K562 (cell line): ENCODE measurements around the gene ZNRD2. TPM values are rescaled to one million over a fixed set of nuclear protein-coding genes. Genes with fewer than 3 reads are reported as not detected.
A peak's percentile ranks its signal among the peaks of the same experiment; 100 is the strongest.

Source experiments
- BRF1 ChIP-seq: IDR thresholded peaks from 3 replicates; pipeline ENCODE4 v1.6.1; 2011; ENCODE audit warnings: borderline replicate concordance, mild to moderate bottlenecking; ENCODE audit not compliant: insufficient read length; ENCODE audit errors: extremely low read depth
- CHD1 ChIP-seq: fragments of 200-600 bp; sonication (generic); IDR thresholded peaks from one replicate; pipeline ENCODE4 v1.6.1; 2012; ENCODE audit warnings: mild to moderate bottlenecking, moderate library complexity, low read length, inconsistent platforms
- EP400 ChIP-seq: fragments of 450-650 bp; IDR thresholded peaks from 2 replicates; pipeline ENCODE4 v1.6.1; 2017; ENCODE audit warnings: antibody characterized with exemption, mild to moderate bottlenecking, moderate library complexity
- FOS ChIP-seq: IDR thresholded peaks from 3 replicates; pipeline ENCODE4 v1.6.1; 2011; ENCODE audit not compliant: insufficient read length; ENCODE audit errors: extremely low read depth
- MAFG ChIP-seq: fragments of 450-650 bp; conservative IDR thresholded peaks from 2 replicates; pipeline ENCODE4 v1.6.1; 2016; ENCODE audit warnings: missing genetic modification characterization, missing compliant biosample characterization
- MLLT1 ChIP-seq, 2 experiments: fragments of 450-650 bp; IDR thresholded peaks; 2 replicates each; pipeline ENCODE4 v1.6.1; 2016
- MYC ChIP-seq, 2 experiments: fragments of 250-450 bp in 1 of 2; sonication (Bioruptor Pico) in 1 of 2; IDR thresholded peaks; 2 replicates each; pipeline versions ENCODE4 v1.5.1 to v1.6.1; 2012 to 2021; ENCODE audit warnings: low read depth in 2 of 2, borderline replicate concordance in 1 of 2, improper control_type of control experiment in 1 of 2, low read length in 1 of 2, mild to moderate bottlenecking in 1 of 2, moderate library complexity in 1 of 2
- NEUROD1 ChIP-seq: fragments of 150-350 bp; IDR thresholded peaks from 2 replicates; pipeline ENCODE4 v1.6.1; 2014; ENCODE audit warnings: borderline replicate concordance, low read length, low read depth; ENCODE audit not compliant: partially characterized antibody
- NFYB ChIP-seq: IDR thresholded peaks from 2 replicates; pipeline ENCODE4 v1.6.1; 2011; ENCODE audit warnings: mild to moderate bottlenecking, moderate library complexity; ENCODE audit not compliant: insufficient read length; ENCODE audit errors: extremely low read depth
- NUFIP1 ChIP-seq: fragments of 450-650 bp; IDR thresholded peaks from 2 replicates; pipeline ENCODE4 v1.6.1; 2018; ENCODE audit not compliant: partially characterized antibody
- RAD21 ChIP-seq, 2 experiments: fragments of 250-450 bp in 1 of 2; fragments of 450-650 bp in 1 of 2; sonication (Bioruptor Pico) in 1 of 2; formaldehyde crosslinking in 1 of 2; IDR thresholded peaks in 1 of 2; conservative IDR thresholded peaks in 1 of 2; 2 replicates each; pipeline versions ENCODE4 v1.4.0 to v1.8.0; 2020 to 2022; ENCODE audit warnings: mild to moderate bottlenecking in 2 of 2, moderate library complexity in 1 of 2
- RBFOX2 ChIP-seq: fragments of 200-400 bp; formaldehyde crosslinking; IDR thresholded peaks from 2 replicates; pipeline ENCODE4 v1.6.1; 2017; ENCODE audit warnings: low read depth, mild to moderate bottlenecking, low read length, moderate library complexity
- SNIP1 ChIP-seq: fragments of 450-650 bp; IDR thresholded peaks from 2 replicates; pipeline ENCODE4 v1.7.1; 2017; ENCODE audit warnings: low read depth, mild to moderate bottlenecking
- SRF ChIP-seq, 2 experiments: fragments of 250-450, 450-650 bp in 1 of 2; sonication (Bioruptor Pico) in 1 of 2; sonication (generic) in 1 of 2; formaldehyde crosslinking; IDR thresholded peaks; 2 replicates each; pipeline versions ENCODE4 v1.5.0 to v1.5.1; 2020 to 2022; ENCODE audit warnings: mild to moderate bottlenecking in 1 of 2, missing genetic modification reagents in 1 of 2
- THRB ChIP-seq: fragments of 450-650 bp; formaldehyde crosslinking; conservative IDR thresholded peaks from 2 replicates; pipeline ENCODE4 v1.4.0; 2022; ENCODE audit warnings: mild to moderate bottlenecking, missing genetic modification characterization
- UBTF ChIP-seq, 2 experiments: IDR thresholded peaks; 2 replicates each; pipeline ENCODE4 v1.6.1; 2012; ENCODE audit warnings: improper control_type of control experiment in 2 of 2, low read depth in 2 of 2, low read length in 2 of 2, borderline replicate concordance in 1 of 2
- YY1 ChIP-seq, 3 experiments: IDR thresholded peaks; 2 replicates each; pipeline ENCODE4 v1.6.1; 2011; ENCODE audit warnings: low read length in 2 of 3, mild to moderate bottlenecking in 2 of 3, moderate library complexity in 2 of 3, borderline replicate concordance in 1 of 3, control low read depth in 1 of 3, low read depth in 1 of 3; ENCODE audit not compliant: insufficient read depth in 3 of 3, insufficient replicate concordance in 2 of 3, control insufficient read depth in 1 of 3, insufficient read length in 1 of 3; ENCODE audit errors: extremely low read depth in 1 of 3
- ZNF253 ChIP-seq: fragments of 250-450 bp; sonication (Bioruptor Pico); conservative IDR thresholded peaks from 2 replicates; pipeline ENCODE4 v1.6.1; 2021; ENCODE audit warnings: mild to moderate bottlenecking
- ZNF384 ChIP-seq: IDR thresholded peaks from 2 replicates; pipeline ENCODE4 v1.6.1; 2012; ENCODE audit warnings: low read depth, low read length, improper control_type of control experiment
- polyA plus RNA-seq, 8 experiments: library from polyadenylated mRNA; depleted of rRNA in 4 of 8; stranded (reverse) in 5 of 8; unstranded in 3 of 8; fragments of >200 nt; fragmentation: Nextera tagmentation in 2 of 8; fragmentation: Illumina TruSeq in 1 of 8; extraction: Ambion mirVana in 2 of 8; extraction: Trizol in 1 of 8; gene quantifications; 2 replicates each; pipeline versions ENCODE4 v1.2.1 to v1.2.3, GENCODE V29; 2011 to 2014; ENCODE audit warnings: inconsistent platforms in 1 of 8, missing spikeins in 1 of 8
- total RNA-seq, 7 experiments: library from RNA; depleted of rRNA in 6 of 7; stranded (reverse); fragments of >200 nt in 6 of 7; fragmentation: Illumina TruSeq in 2 of 7; extraction: Trizol in 2 of 7; gene quantifications; 2 replicates each; pipeline versions ENCODE4 v1.2.1 to v1.2.3, GENCODE V29; 2011 to 2021; ENCODE audit warnings: low replicate concordance in 1 of 7

The ZNRD2 gene
- total and polyA plus RNA-seq, 9 of the 15 experiments (the other 6 are each of a cell fraction or from before 2014, with no cell fraction given) = 13.4 to 129 (median 60.4) TPM

DNA sequence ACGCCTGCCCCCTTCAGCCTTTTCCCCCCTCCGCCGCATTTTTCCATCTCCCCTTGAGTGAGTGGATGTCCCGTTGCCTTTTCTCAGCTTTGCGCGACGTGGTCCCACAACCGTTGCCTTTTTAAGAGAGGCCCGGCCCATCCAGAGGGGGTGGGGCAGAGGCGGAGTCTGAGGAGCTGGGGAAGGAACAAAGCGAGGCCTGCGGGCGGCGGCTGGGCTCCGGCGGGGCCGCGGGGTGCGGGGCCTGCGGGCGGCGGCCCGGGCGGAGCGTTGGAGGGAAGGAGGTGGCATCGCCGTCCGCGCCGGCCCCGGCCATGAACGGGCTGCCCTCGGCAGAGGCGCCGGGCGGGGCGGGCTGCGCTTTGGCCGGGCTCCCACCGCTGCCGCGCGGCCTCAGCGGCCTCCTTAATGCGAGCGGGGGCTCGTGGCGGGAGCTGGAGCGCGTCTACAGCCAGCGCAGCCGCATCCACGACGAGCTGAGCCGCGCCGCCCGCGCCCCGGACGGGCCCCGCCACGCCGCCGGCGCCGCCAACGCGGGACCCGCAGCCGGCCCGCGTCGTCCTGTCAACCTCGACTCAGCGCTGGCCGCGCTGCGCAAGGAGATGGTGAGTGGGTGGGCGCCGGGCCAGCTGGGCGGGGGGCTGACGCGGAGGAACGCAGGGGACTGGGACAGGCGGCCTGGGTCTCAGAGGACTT lies 2.2 kb downstream of the ZNRD2 start, which contains the start of gene FAM89B (continued):
- no peak for TF ChIP-seq MAFG
- no peak for TF ChIP-seq FOS
- TF ChIP-seq NUFIP1 = no peak
- TF ChIP-seq MYC (IDR thresholded peaks at IDR 0.05; ENCODE audit: low read depth, low read length) = peak; percentile 9; the same call in 1 of the 2 replicates
- TF ChIP-seq MYC (CRISPR knock-in tag; IDR thresholded peaks at IDR 0.05; ENCODE audit: borderline replicate concordance, low read depth) = no peak
- TF ChIP-seq SRF (CRISPR knock-in tag; IDR thresholded peaks at IDR 0.05) = 0 out of 4 replicates have a peak, but pooled peaks of 1 of the 2 experiments have one; percentile 39
- TF ChIP-seq BRF1 = no peak
- peak; percentile 34 for TF ChIP-seq CHD1
- no peak for TF ChIP-seq MLLT1 (IDR thresholded peaks at IDR 0.05)
- TF ChIP-seq NFYB = no peak
- TF ChIP-seq RAD21 (CRISPR knock-in tag; conservative IDR thresholded peaks at IDR 0.05 in 1 of 2, IDR thresholded peaks at IDR 0.05 in 1 of 2) = no peak
- TF ChIP-seq ZNF384 = no peak
- TF ChIP-seq RBFOX2 = peak; percentile 59
- TF ChIP-seq SNIP1 = peak; percentile 99
- no peak for TF ChIP-seq THRB (CRISPR knock-in tag)
- TF ChIP-seq ZNF253 (CRISPR knock-in tag) = no peak
- peak; percentile 54 to 58; a peak in 2 of 4 replicates for TF ChIP-seq UBTF (IDR thresholded peaks at IDR 0.05; ENCODE audit: borderline replicate concordance in 1 of 2, low read depth in 2 of 2, low read length in 2 of 2)
- peak; percentile 49 for TF ChIP-seq NEUROD1
- no peak for TF ChIP-seq EP400
- TF ChIP-seq YY1 (IDR thresholded peaks at IDR 0.05; ENCODE audit: borderline replicate concordance in 1 of 3, control insufficient read depth in 1 of 3, extremely low read depth in 1 of 3, insufficient read depth in 3 of 3, insufficient read length in 1 of 3, insufficient replicate concordance in 2 of 3, low read depth in 1 of 3, low read length in 2 of 3) = peak in 2 of 3 experiments; percentile 10 to 43
